A549 (cell line): ENCODE data around the gene TRA2B. TPM values are rescaled to one million over a fixed set of nuclear protein-coding genes. Genes with fewer than 3 reads are reported as not detected.
A peak's percentile ranks its signal among the peaks of the same experiment; 100 is the strongest.

ENCODE experiments used
- ATAC-seq, 2 experiments: fragments of 200-7000 bp in 1 of 2; fragments of >200 bp in 1 of 2; cut with Nextera tagmentation in 1 of 2; cut with Tn5 transposase in 1 of 2; 3 replicates each; pipeline versions ENCODE4 v1.8.0 to v1.9.1; 2018 to 2020; ENCODE audit warnings: mild to moderate bottlenecking in 1 of 2, moderate library complexity in 1 of 2
- CTCF ChIA-PET: fragments of 300-600 bp; sonication (Branson Sonifier 250); formaldehyde crosslinking; extraction: SDS; loops from one replicate; lab custom pipeline; 2021; ENCODE audit warnings: antibody characterized with exemption, inconsistent platforms; lab: Yijun Ruan, JAX
- POLR2A ChIA-PET: fragments of 350-600 bp; formaldehyde crosslinking; extraction: SDS; loops from one replicate; lab custom pipeline; 2021; ENCODE audit warnings: antibody characterized with exemption, inconsistent platforms; lab: Yijun Ruan, JAX
- DNase-seq, 2 experiments: peaks; one replicate each; pipeline versions ENCODE4 v3.0.0 to v3.0.0-alpha.2; 2011 to 2016; ENCODE audit warnings: low read depth in 1 of 2, low spot score in 1 of 2
- FAIRE-seq: peaks from 2 replicates; lab custom pipeline; 2011; peaks lifted over from hg19 to GRCh38; lab: Jason Lieb, UNC
- H3K27ac ChIP-seq, 2 experiments: fragments of >200 bp; sonication (Bioruptor Twin); formaldehyde crosslinking; 3 replicates each; pipeline ENCODE4 v1.5.1; 2016 to 2017
- H3K4me1 ChIP-seq: fragments of >200 bp; sonication (Bioruptor Twin); formaldehyde crosslinking; 3 replicates; pipeline ENCODE4 v1.6.1; 2016
- H3K4me2 ChIP-seq: fragments of >200 bp; sonication (Bioruptor Twin); formaldehyde crosslinking; 3 replicates; pipeline ENCODE4 v1.6.1; 2016
- H3K4me3 ChIP-seq: fragments of >200 bp; sonication (Bioruptor Twin); formaldehyde crosslinking; 3 replicates; pipeline ENCODE4 v1.5.1; 2016
- H3K9me3 ChIP-seq: fragments of >200 bp; sonication (Bioruptor Twin); formaldehyde crosslinking; 3 replicates; pipeline ENCODE4 v1.6.1; 2016
- CBX8 ChIP-seq: fragments of 200-600 bp; sonication (generic); IDR thresholded peaks from 2 replicates; pipeline ENCODE4 v1.6.1; 2016
- CTCF ChIP-seq: fragments of >200 bp; sonication (Bioruptor Twin); formaldehyde crosslinking; IDR thresholded peaks from 3 replicates; pipeline ENCODE4 v1.5.1; 2016
- FOXS1 ChIP-seq: fragments of 250-450 bp; sonication (Bioruptor Pico); IDR thresholded peaks from 2 replicates; pipeline ENCODE4 v1.5.0; 2020; ENCODE audit warnings: mild to moderate bottlenecking, moderate library complexity
- GATA3 ChIP-seq: IDR thresholded peaks from 2 replicates; pipeline ENCODE4 v1.6.1; 2012; ENCODE audit warnings: borderline replicate concordance
- HES2 ChIP-seq: fragments of >200 bp; sonication (Bioruptor Twin); formaldehyde crosslinking; IDR thresholded peaks from 2 replicates; pipeline ENCODE4 v1.6.1; 2016
- HEYL ChIP-seq: fragments of 250-450 bp; sonication (Bioruptor Pico); IDR thresholded peaks from 2 replicates; pipeline ENCODE4 v1.8.0; 2021; ENCODE audit warnings: mild to moderate bottlenecking, moderate library complexity
- HOXB5 ChIP-seq: fragments of 250-450 bp; sonication (Bioruptor Pico); IDR thresholded peaks from 2 replicates; pipeline ENCODE4 v1.5.0; 2020; ENCODE audit warnings: mild to moderate bottlenecking, moderate library complexity
- JUNB ChIP-seq: fragments of >200 bp; sonication (Bioruptor Twin); formaldehyde crosslinking; IDR thresholded peaks from 2 replicates; pipeline ENCODE4 v1.6.1; 2016
- KDM1A ChIP-seq: fragments of 200-600 bp; sonication (generic); IDR thresholded peaks from 2 replicates; pipeline ENCODE4 v1.6.1; 2016; ENCODE audit warnings: low read depth, mild to moderate bottlenecking
- MYC ChIP-seq: IDR thresholded peaks from 2 replicates; pipeline ENCODE4 v1.6.1; 2012; ENCODE audit warnings: mild to moderate bottlenecking, inconsistent platforms, low read length, improper control_type of control experiment, borderline replicate concordance
- NFE2L2 ChIP-seq: fragments of 150-350 bp; conservative IDR thresholded peaks from 2 replicates; pipeline ENCODE4 v1.6.1; 2014; ENCODE audit warnings: low read length
- NR3C1 ChIP-seq: fragments of >200 bp; sonication (Bioruptor Twin); formaldehyde crosslinking; IDR thresholded peaks from 3 replicates; pipeline ENCODE4 v1.6.1; 2017
- PHF8 ChIP-seq: fragments of 200-600 bp; sonication (generic); IDR thresholded peaks from 2 replicates; pipeline ENCODE4 v1.6.1; 2016; ENCODE audit warnings: low read depth, mild to moderate bottlenecking, antibody characterized with exemption, moderate library complexity, borderline replicate concordance
- POLR2A ChIP-seq: IDR thresholded peaks from 2 replicates; pipeline ENCODE4 v1.6.1; 2012; ENCODE audit warnings: mild to moderate bottlenecking, low read length
- POLR2AphosphoS2 ChIP-seq: conservative IDR thresholded peaks from 2 replicates; pipeline ENCODE4 v1.6.1; 2012; ENCODE audit warnings: low read length, improper control_type of control experiment, inconsistent platforms
- REST ChIP-seq: fragments of 200-600 bp; sonication (generic); IDR thresholded peaks from 2 replicates; pipeline ENCODE4 v1.6.1; 2016; ENCODE audit warnings: antibody characterized with exemption, mild to moderate bottlenecking, moderate library complexity
- RFX5 ChIP-seq: fragments of 450-650 bp; IDR thresholded peaks from 2 replicates; pipeline ENCODE4 v1.7.1; 2014; ENCODE audit warnings: antibody characterized with exemption, mild to moderate bottlenecking, moderate library complexity
- TFCP2L1 ChIP-seq: fragments of 250-450 bp; sonication (Bioruptor Pico); IDR thresholded peaks from 2 replicates; pipeline ENCODE4 v1.5.0; 2021; ENCODE audit warnings: mild to moderate bottlenecking
- ZSCAN20 ChIP-seq: fragments of 250-450 bp; sonication (Bioruptor Pico); IDR thresholded peaks from 2 replicates; pipeline ENCODE4 v1.8.0; 2022; ENCODE audit warnings: mild to moderate bottlenecking, moderate library complexity
- WGBS: methylation state at CpG from one replicate; pipeline ENCODE4 v1.1.6; 2017; ENCODE audit errors: missing lambda C conversion rate; 5-methylcytosine and 5-hydroxymethylcytosine counted together
- polyA plus RNA-seq, 4 experiments: library from polyadenylated mRNA; depleted of rRNA in 3 of 4; stranded (reverse); fragments of >200 nt; fragmentation: RNase III in 1 of 4; extraction: RNeasy Plus Mini Kit Qiagen cat#74134 plus additional on column Dnase treatment in 1 of 4; gene quantifications; 2 replicates in 3 of 4; 3 replicates in 1 of 4; pipeline ENCODE4 v1.2.3, GENCODE V29; 2011 to 2017
- TF ChIP-seq, protein P1 (sequence below): IDR thresholded peaks from 2 replicates; pipeline ENCODE4 v1.6.1; 2012; ENCODE audit warnings: low read depth, borderline replicate concordance
- TF ChIP-seq, protein P2 (sequence below): fragments of 250-450 bp; sonication (Bioruptor Pico); IDR thresholded peaks from 2 replicates; pipeline ENCODE4 v1.5.0; 2021; ENCODE audit warnings: mild to moderate bottlenecking, moderate library complexity, borderline replicate concordance

TRA2B gene
- polyA plus RNA-seq, 2 of the 4 experiments (the other 2 are of a cell fraction): 193 to 273 TPM

- ChIA-PET POLR2A (no interaction called here), CTCF (interaction anchor here (0.6 to 0.7 kb wide), 2 partner anchors 308 to 580 kb away, joined by 3 read pairs; no protein-coding TSS in a partner anchor)
- ATAC-seq: no peak
- Histone ChIP-seq H3K9me3 (no peaks in the 10 kb centered on the region), H3K4me3 (no peak overlapping the region), H3K4me2 (no peak overlapping the region)
- TF ChIP-seq REST (no peak), CBX8 (no peak), ZSCAN20 (CRISPR knock-in tag) (no peak), POLR2AphosphoS2 (no peak)
- TF ChIP-seq, all 56 proteins: peak for 0
- Histone ChIP-seq H3K4me1 (peaks cover 6% of the 10 kb centered on the region), H3K27ac (no peak overlapping the region)
- WGBS: 87% methylated on average over 3 of the region's 3 CpGs
- FAIRE-seq (no peak), DNase-seq (no peak)
These were observed 1.9 kb upstream of the TRA2B start for GRCh38 chr3:185939721-185940120.

DNA sequence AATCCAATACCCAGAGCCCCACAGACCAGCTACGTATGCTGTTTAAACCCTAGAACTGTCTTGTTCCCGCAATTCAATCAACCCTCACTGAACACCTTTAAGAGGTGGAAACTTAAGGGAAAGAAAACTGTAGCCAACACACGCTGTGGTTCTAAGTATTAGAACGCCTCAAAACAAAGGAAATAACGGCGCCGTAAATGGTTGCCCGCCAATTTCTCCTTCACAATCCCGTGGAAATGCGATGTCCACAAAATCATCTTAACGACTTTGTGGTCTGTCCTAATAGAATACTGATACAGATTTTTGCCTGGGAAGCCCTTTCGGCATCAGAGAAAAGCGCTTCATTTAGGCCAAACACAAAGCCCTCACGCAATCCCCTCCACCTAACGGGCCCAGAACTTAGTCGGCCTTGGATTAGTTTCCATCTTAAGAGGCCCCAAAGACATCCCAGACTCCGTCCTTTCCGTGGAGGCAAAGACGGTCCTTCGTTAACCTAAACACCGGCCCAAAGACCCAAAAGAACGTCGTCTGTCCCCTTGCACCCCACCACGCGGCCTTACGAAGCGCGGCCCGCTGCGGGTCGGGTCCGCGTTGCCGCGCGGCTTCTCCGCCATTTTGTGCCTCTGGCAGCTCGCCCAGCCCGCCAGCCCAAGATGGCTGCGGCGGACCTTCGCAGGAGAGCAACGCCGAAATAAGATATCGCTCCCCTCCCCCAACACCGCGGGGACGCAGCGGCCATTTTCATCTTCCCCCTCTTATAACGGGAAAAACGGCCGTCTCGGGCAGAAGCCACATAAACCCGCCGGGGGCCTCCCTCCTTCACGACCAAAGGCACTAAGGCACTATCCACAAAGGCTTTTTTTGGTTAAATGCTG lies 763 bp downstream of the TRA2B start:
- peak overlapping the region; percentile 99 for H3K4me3 ChIP-seq
- DNase-seq (peak; percentile 43 to 85), FAIRE-seq (no peak), ATAC-seq (peak; percentile 75 to 83)
- peak overlapping the region; percentile 97 to 100 for H3K27ac ChIP-seq
- peaks cover 23% of the 10 kb centered on the region for H3K4me1 ChIP-seq
- 2% methylated on average over 33 of the region's 56 CpGs for WGBS
- peak overlapping the region; percentile 76 for H3K4me2 ChIP-seq
- ChIA-PET CTCF (interaction anchor here (1.3 to 2.2 kb wide), 2 partner anchors 9 to 16 kb away, joined by 4 to 5 read pairs; no protein-coding TSS in a partner anchor), POLR2A (interaction anchor here (1.0 to 2.6 kb wide), 11 partner anchors 9 to 277 kb away, joined by 3 to 25 read pairs (median 7); partner anchors contain the start of gene IGF2BP2)
- H3K9me3 ChIP-seq: no peaks in the 10 kb centered on the region
- TF ChIP-seq CTCF (no peak), KDM1A (no peak), RFX5 (no peak), JUNB (no peak), HEYL (CRISPR knock-in tag) (no peak), PHF8 (no peak), HES2 (no peak), CBX8 (no peak), MYC (peak; percentile 85), HOXB5 (CRISPR knock-in tag) (no peak), FOXS1 (CRISPR knock-in tag) (no peak), REST (no peak), POLR2A (no peak), TFCP2L1 (peak; percentile 60; the same call in 1 of the 2 replicates), GATA3 (no peak), NFE2L2 (no peak), NR3C1 (no peak), ZSCAN20 (CRISPR knock-in tag) (no peak)
- TF ChIP-seq, protein P1, sequence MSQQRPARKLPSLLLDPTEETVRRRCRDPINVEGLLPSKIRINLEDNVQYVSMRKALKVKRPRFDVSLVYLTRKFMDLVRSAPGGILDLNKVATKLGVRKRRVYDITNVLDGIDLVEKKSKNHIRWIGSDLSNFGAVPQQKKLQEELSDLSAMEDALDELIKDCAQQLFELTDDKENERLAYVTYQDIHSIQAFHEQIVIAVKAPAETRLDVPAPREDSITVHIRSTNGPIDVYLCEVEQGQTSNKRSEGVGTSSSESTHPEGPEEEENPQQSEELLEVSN: peak; percentile 62
- TF ChIP-seq, protein P2, sequence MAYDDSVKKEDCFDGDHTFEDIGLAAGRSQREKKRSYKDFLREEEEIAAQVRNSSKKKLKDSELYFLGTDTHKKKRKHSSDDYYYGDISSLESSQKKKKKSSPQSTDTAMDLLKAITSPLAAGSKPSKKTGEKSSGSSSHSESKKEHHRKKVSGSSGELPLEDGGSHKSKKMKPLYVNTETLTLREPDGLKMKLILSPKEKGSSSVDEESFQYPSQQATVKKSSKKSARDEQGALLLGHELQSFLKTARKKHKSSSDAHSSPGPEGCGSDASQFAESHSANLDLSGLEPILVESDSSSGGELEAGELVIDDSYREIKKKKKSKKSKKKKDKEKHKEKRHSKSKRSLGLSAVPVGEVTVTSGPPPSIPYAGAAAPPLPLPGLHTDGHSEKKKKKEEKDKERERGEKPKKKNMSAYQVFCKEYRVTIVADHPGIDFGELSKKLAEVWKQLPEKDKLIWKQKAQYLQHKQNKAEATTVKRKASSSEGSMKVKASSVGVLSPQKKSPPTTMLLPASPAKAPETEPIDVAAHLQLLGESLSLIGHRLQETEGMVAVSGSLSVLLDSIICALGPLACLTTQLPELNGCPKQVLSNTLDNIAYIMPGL (CRISPR knock-in tag): no peak
